Measurements from ENCODE around the gene CCDC6. TPM values are rescaled to one million over a fixed set of nuclear protein-coding genes. Genes with fewer than 3 reads are reported as not detected.

The CCDC6 gene
- polyA plus RNA-seq, 3 donors: 4.2 to 13.5 (median 6.2) TPM

GRCh38 chr10:59750155-59750945 is 156.0 kb downstream of the CCDC6 start:
- H3K9me3 ChIP-seq (replicated peaks in 1 of 2; ENCODE audit: control insufficient read depth in 1 of 2, insufficient read depth in 1 of 2, low read length in 2 of 2): no peaks in the 10 kb centered on the region
- intact Hi-C loops (cut with micrococcal nuclease): no loop called here
- H3K79me2 ChIP-seq (ENCODE audit: insufficient read depth, low read length): no peaks in the 10 kb centered on the region
- no peaks in the 10 kb centered on the region for H3K27me3 ChIP-seq (ENCODE audit: control insufficient read depth in 2 of 2, insufficient read depth in 2 of 2, low read length in 2 of 2)
- DNase-seq: no peak
- H3K4me3 ChIP-seq (replicated peaks in 1 of 3; ENCODE audit: low read depth in 2 of 3, low read length in 3 of 3): no peak overlapping the region
- no peaks in the 10 kb centered on the region for H3K36me3 ChIP-seq (replicated peaks in 1 of 2; ENCODE audit: control insufficient read depth in 1 of 2, insufficient read depth in 2 of 2, low read length in 2 of 2)
- H4K20me1 ChIP-seq (ENCODE audit: insufficient read depth, low read length): no peaks in the 10 kb centered on the region
- no peak overlapping the region for H3K27ac ChIP-seq (ENCODE audit: low read depth in 1 of 2, low read length in 2 of 2)
- 91% methylated on average over 8 of the region's 12 CpGs for WGBS (ENCODE audit: insufficient coverage)
- no peak overlapping the region for H2AFZ ChIP-seq (ENCODE audit: insufficient read depth, low read depth, low read length, poor library complexity, severe bottlenecking)
- H3K4me1 ChIP-seq (ENCODE audit: control insufficient read depth in 1 of 2, insufficient read depth in 2 of 2, low read length in 2 of 2): no peaks in the 10 kb centered on the region
- Mint-ChIP-seq H3K36me3 (no peaks in the 10 kb centered on the region), H3K4me1 (no peaks in the 10 kb centered on the region), H3K9me3 (peaks cover 0 to 3% (median 0%) of the 10 kb centered on the region in 7 donors), H3K27ac (no peak overlapping the region), H3K4me3 (no peak overlapping the region), H3K27me3 (ENCODE audit: low read depth in 3 of 3) (peaks cover 0 to 3% (median 0%) of the 10 kb centered on the region in 3 donors)
- no peak for TF ChIP-seq CTCF (IDR thresholded peaks at IDR 0.05)
- no peak overlapping the region for H3K9ac ChIP-seq (ENCODE audit: insufficient read depth, low read length, poor library complexity, severe bottlenecking)
- no peak overlapping the region for H3K4me2 ChIP-seq (replicated peaks; ENCODE audit: extremely low read depth, low read length, poor library complexity, severe bottlenecking)

- Histone ChIP-seq H3K4me1 (ENCODE audit: control insufficient read depth in 1 of 2, insufficient read depth in 2 of 2, low read length in 2 of 2) (no peaks in the 10 kb centered on the region), H3K36me3 (replicated peaks in 1 of 2; ENCODE audit: control insufficient read depth in 1 of 2, insufficient read depth in 2 of 2, low read length in 2 of 2) (no peaks in the 10 kb centered on the region), H3K4me2 (replicated peaks; ENCODE audit: extremely low read depth, low read length, poor library complexity, severe bottlenecking) (no peak overlapping the region), H3K79me2 (ENCODE audit: insufficient read depth, low read length) (no peaks in the 10 kb centered on the region), H3K9me3 (replicated peaks in 1 of 2; ENCODE audit: control insufficient read depth in 1 of 2, insufficient read depth in 1 of 2, low read length in 2 of 2) (peaks cover 0 to under 1% of the 10 kb centered on the region in 2 donors), H3K9ac (ENCODE audit: insufficient read depth, low read length, poor library complexity, severe bottlenecking) (no peak overlapping the region), H3K27ac (ENCODE audit: low read depth in 1 of 2, low read length in 2 of 2) (no peak overlapping the region), H3K27me3 (ENCODE audit: control insufficient read depth in 2 of 2, insufficient read depth in 2 of 2, low read length in 2 of 2) (no peaks in the 10 kb centered on the region), H4K20me1 (ENCODE audit: insufficient read depth, low read length) (no peaks in the 10 kb centered on the region), H2AFZ (ENCODE audit: insufficient read depth, low read depth, low read length, poor library complexity, severe bottlenecking) (no peak overlapping the region), H3K4me3 (replicated peaks in 1 of 3; ENCODE audit: low read depth in 2 of 3, low read length in 3 of 3) (no peak overlapping the region)
- intact Hi-C loops (cut with micrococcal nuclease): no loop called here
- Mint-ChIP-seq H3K4me1 (no peaks in the 10 kb centered on the region), H3K36me3 (no peaks in the 10 kb centered on the region), H3K27me3 (ENCODE audit: low read depth in 3 of 3) (peaks cover 0 to 3% (median 0%) of the 10 kb centered on the region in 3 donors), H3K4me3 (no peak overlapping the region), H3K27ac (no peak overlapping the region), H3K9me3 (peaks cover 3 to 7% (median 4%) of the 10 kb centered on the region in 7 donors)
- WGBS (ENCODE audit: insufficient coverage): no CpG with 5 or more reads among the region's 1 CpG
- no peak for DNase-seq
- no peak for TF ChIP-seq CTCF (IDR thresholded peaks at IDR 0.05)
These were observed 157.5 kb downstream of the CCDC6 start for GRCh38 chr10:59748834-59749233.
